HFF-Myc (cell line): ENCODE results near the gene SORCS2.
"Not testable (repeated sequence)": the region's sequence is repeated elsewhere in the genome, so short reads cannot be mapped to it uniquely, and the experiment has no call there.

Source experiments
- DNase-seq: peaks from one replicate; pipeline ENCODE4 v3.0.0-alpha.2; 2011; ENCODE audit warnings: low read depth; ENCODE audit errors: extremely low read depth
- H3K4me3 ChIP-seq: replicated peaks from 2 replicates; pipeline ENCODE4 v1.5.1; 2011; ENCODE audit warnings: low read depth, mild to moderate bottlenecking, control low read depth, low read length
- CTCF ChIP-seq: IDR thresholded peaks from 2 replicates; pipeline ENCODE4 v1.5.1; 2012; ENCODE audit warnings: mild to moderate bottlenecking, low read depth, low read length, control low read depth; ENCODE audit errors: missing control alignments

Gene SORCS2

DNA sequence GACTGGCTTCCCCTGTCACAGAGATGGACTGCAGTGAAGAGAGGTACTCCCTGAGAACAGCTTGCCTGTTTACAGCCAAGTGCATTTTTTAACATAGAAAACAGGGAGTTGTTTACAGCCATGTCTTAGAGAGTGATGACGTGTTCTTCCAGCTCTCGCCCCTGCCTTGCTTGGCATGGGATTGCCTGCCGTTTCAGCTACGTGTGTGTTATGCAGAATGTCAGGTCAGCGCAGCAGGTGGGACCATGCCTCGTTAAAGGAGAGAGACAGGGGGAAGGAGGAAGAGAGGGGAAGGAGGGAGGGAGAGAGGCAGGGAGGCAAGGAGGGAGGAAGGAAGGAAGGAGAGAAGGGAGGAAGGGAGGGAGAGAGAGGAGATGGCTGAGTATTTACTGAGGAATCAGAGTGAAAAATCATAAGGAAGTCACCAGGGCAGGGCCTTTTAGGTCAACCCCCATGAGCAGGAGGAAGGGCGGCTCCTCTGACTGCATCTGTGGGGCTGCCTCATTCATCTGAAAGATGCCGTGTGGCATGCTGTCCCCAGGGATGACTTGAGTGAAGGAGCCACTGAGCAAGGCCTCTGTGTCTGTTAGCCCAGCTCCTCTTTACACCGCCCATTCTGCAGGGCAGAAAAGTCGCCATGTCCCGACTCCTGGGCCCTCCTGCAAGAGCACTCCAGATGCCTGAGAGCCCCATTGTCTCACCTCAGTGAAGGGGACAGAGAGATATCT lies 382.1 kb downstream of the SORCS2 start:
- TF ChIP-seq CTCF = no peak
- no peak overlapping the region for H3K4me3 ChIP-seq
- no peak for DNase-seq

- no peak for DNase-seq
- TF ChIP-seq CTCF = no peak
- no peak overlapping the region for H3K4me3 ChIP-seq
These were observed 383.1 kb downstream of the SORCS2 start for GRCh38 chr4:7575426-7575825.

- H3K4me3 ChIP-seq, DNase-seq: not testable (repeated sequence)
These were observed 385.2 kb downstream of the SORCS2 start for GRCh38 chr4:7577361-7578039.

GRCh38 chr4:7581477-7581876 lies 389.1 kb downstream of the SORCS2 start:
- DNase-seq = peak; percentile 29
- H3K4me3 ChIP-seq = no peak overlapping the region
- no peak for TF ChIP-seq CTCF

DNA sequence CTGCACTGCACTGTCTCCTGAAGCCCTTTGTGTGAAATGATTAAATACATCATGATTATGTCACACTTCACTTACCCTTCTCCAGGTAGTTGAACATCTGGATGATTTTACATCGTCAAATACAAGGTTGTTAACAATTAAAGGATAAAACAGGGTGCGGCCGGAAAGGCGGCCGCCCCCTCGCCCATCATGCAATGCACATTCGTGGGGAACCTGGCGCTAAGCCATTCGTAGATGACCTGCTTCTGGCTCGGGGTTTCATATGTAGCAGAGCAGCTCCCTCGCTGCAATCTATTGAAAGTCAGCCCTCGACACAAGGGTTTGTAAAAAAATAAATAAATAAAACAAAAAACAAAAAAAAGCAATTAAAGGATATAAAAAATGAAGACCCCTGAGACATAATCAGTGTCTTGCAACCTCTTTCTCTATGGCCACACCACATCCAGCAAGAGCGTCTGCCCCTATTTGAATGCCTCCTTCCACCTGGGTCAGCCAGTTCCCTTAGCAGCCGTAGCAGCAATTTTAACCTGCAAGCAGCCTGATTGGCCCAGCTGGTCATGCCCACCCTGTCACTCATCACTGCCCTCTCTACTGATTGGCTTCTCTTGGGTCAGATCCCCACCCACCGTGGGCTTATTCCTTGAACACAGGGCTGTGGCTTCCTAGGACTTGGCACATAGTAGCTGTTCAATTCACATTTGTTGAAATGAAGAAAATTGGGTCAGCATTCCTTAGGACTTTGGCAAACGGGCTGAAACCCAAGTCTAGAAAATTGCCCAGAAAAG lies 390.2 kb downstream of the SORCS2 start:
- no peak for DNase-seq
- TF ChIP-seq CTCF = no peak
- H3K4me3 ChIP-seq = no peak overlapping the region

DNA sequence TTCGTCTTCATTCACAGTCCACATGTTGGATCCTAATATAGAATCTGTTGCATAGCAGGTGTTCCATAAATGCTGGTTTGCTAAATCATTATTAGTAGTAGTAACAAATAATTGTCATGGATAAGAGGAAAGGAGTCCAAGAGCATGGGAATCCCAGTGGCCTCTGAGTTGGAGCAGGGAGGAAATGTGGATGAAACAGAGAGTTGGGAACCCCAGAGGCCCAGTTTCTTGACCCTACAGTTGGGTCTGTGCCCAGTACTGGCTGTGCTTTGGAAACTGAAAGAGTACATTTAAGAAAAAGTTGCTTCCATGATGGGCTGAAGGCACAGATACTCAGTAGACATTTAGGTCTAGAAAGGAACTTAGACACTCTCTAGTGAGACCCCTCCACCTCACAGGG lies 391.8 kb downstream of the SORCS2 start:
- TF ChIP-seq CTCF = no peak
- H3K4me3 ChIP-seq = no peak overlapping the region
- DNase-seq = no peak

DNA sequence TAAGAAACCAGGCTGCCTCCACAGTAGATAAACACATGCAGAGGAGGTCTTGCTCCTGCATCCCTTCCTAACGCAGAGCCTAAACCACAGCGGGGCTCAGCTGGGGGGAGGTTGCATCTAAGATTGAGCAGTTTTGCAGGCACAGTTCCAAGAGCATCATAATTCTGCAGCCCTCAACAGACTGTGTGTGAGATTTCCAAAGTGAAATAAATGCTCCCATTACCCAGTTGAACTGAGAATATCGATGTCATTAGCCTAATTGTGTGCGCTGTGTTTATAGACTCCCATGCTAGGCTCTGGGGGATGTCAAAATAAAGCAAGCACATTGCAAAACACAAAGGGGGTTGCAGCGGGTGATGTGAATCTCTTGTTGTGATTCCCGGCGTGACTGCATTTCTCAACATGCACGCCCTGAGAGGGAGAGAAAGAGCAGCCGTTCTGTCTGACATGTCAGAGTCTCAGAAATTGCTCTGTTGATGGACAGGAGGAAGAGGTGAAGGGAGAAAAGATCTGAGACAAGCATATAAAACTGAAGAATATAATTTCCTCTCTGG lies 392.3 kb downstream of the SORCS2 start:
- no peak overlapping the region for H3K4me3 ChIP-seq

More for the DNA sequence above, 392.3 kb downstream of the SORCS2 start:
- no peak for TF ChIP-seq CTCF
- DNase-seq = no peak
